Liver (tissue), 9 donors: ENCODE data around the gene GFPT2. TPM values are rescaled to one million over a fixed set of nuclear protein-coding genes. Genes with fewer than 3 reads are reported as not detected.

Experiments
- DNase-seq: peaks from one replicate; pipeline ENCODE4 v3.0.0-alpha.2; 2017; ENCODE audit warnings: low spot score
- H3K27ac ChIP-seq, 2 donors: one replicate each; pipeline ENCODE4 v1.7.0; 2013; ENCODE audit warnings: inconsistent platforms in 2 of 2, low read length in 2 of 2, control low read depth in 1 of 2, low read depth in 1 of 2, mild to moderate bottlenecking in 1 of 2
- H3K27me3 ChIP-seq, 4 donors: one replicate each; pipeline versions ENCODE4 v1.6.1 to v1.7.0; 2013; ENCODE audit warnings: low read length in 3 of 4, inconsistent platforms in 1 of 4, mild to moderate bottlenecking in 1 of 4, moderate library complexity in 1 of 4; ENCODE audit not compliant: control insufficient read depth in 4 of 4, insufficient read depth in 4 of 4
- H3K36me3 ChIP-seq, 4 donors: one replicate each; pipeline versions ENCODE4 v1.6.1 to v1.7.0; 2013; ENCODE audit warnings: low read length in 3 of 4, mild to moderate bottlenecking in 3 of 4, low read depth in 1 of 4, moderate library complexity in 1 of 4; ENCODE audit not compliant: control insufficient read depth in 4 of 4, insufficient read depth in 3 of 4
- H3K4me1 ChIP-seq, 4 donors: one replicate each; pipeline versions ENCODE4 v1.6.1 to v1.7.0; 2013; ENCODE audit warnings: low read length in 3 of 4, mild to moderate bottlenecking in 3 of 4, moderate library complexity in 1 of 4; ENCODE audit not compliant: control insufficient read depth in 4 of 4, insufficient read depth in 4 of 4
- H3K4me3 ChIP-seq, 3 donors: one replicate each; pipeline versions ENCODE4 v1.6.1 to v1.7.0; 2013; ENCODE audit warnings: low read length in 3 of 3, control low read depth in 1 of 3, low read depth in 1 of 3, mild to moderate bottlenecking in 1 of 3
- H3K9ac ChIP-seq, 2 donors: one replicate each; pipeline ENCODE4 v1.7.0; 2013; ENCODE audit warnings: low read length in 2 of 2, mild to moderate bottlenecking in 2 of 2, moderate library complexity in 2 of 2, control low read depth in 1 of 2, low read depth in 1 of 2
- H3K9me3 ChIP-seq, 4 donors: one replicate each; pipeline versions ENCODE4 v1.6.1 to v1.7.0; 2013; ENCODE audit warnings: low read length in 3 of 4; ENCODE audit not compliant: control insufficient read depth in 4 of 4
- EGR1 ChIP-seq, 2 donors: IDR thresholded peaks; 2 replicates each; pipeline ENCODE4 v1.6.1; 2016 to 2018; ENCODE audit warnings: antibody characterized with exemption in 2 of 2, low read depth in 2 of 2
- FOXA1 ChIP-seq: IDR thresholded peaks from 2 replicates; pipeline ENCODE4 v1.6.1; 2016; ENCODE audit warnings: antibody characterized with exemption
- FOXA2 ChIP-seq: IDR thresholded peaks from 2 replicates; pipeline ENCODE4 v1.6.1; 2016; ENCODE audit warnings: antibody characterized with exemption
- HNF4A ChIP-seq, 2 donors: conservative IDR thresholded peaks; 2 replicates each; pipeline ENCODE4 v1.6.1; 2016; ENCODE audit warnings: antibody characterized with exemption in 2 of 2, mild to moderate bottlenecking in 2 of 2
- JUND ChIP-seq, 2 donors: IDR thresholded peaks; 2 replicates each; pipeline ENCODE4 v1.6.1; 2016; ENCODE audit warnings: antibody characterized with exemption in 2 of 2
- NR2F2 ChIP-seq: IDR thresholded peaks from 2 replicates; pipeline ENCODE4 v1.6.1; 2016; ENCODE audit warnings: antibody characterized with exemption
- RAD21 ChIP-seq, 2 donors: IDR thresholded peaks; 2 replicates each; pipeline ENCODE4 v1.6.1; 2016; ENCODE audit warnings: antibody characterized with exemption in 2 of 2, mild to moderate bottlenecking in 2 of 2
- RXRA ChIP-seq, 2 donors: IDR thresholded peaks; 2 replicates each; pipeline ENCODE4 v1.6.1; 2017 to 2018; ENCODE audit warnings: antibody characterized with exemption in 2 of 2, mild to moderate bottlenecking in 1 of 2
- TAF1 ChIP-seq: conservative IDR thresholded peaks from 2 replicates; pipeline ENCODE4 v1.6.1; 2016; ENCODE audit warnings: antibody characterized with exemption, mild to moderate bottlenecking
- YY1 ChIP-seq: IDR thresholded peaks from 2 replicates; pipeline ENCODE4 v1.6.1; 2016; ENCODE audit warnings: antibody characterized with exemption, mild to moderate bottlenecking
- WGBS: extraction: QIAGEN DNeasy Blood & Tissue Kit; methylation state at CpG from one replicate; pipeline ENCODE4 v1.1.7; 2013; 5-methylcytosine and 5-hydroxymethylcytosine counted together
- polyA plus RNA-seq, 2 donors: library from polyadenylated mRNA; stranded (reverse) in 1 of 2; unstranded in 1 of 2; fragments of 200-250 nt in 1 of 2; fragments of >200 nt in 1 of 2; fragmentation: Nextera tagmentation in 1 of 2; extraction: Ambion mirVana in 1 of 2; gene quantifications; one replicate each; pipeline versions ENCODE4 v1.2.1 to v1.2.3, GENCODE V29; 2013 to 2015
- total RNA-seq, 2 donors: library from RNA; depleted of rRNA; stranded (reverse); fragments of >200 nt; gene quantifications; one replicate each; pipeline ENCODE4 v1.2.3, GENCODE V29; 2014
- TF ChIP-seq, protein P1 (sequence below): fragments of 150-350 bp; IDR thresholded peaks from 2 replicates; pipeline ENCODE4 v1.5.1; 2017; ENCODE audit warnings: improper control_type of control experiment, low read depth, low read length; ENCODE audit not compliant: missing input control
- TF ChIP-seq, protein P2 (sequence below): IDR thresholded peaks from 2 replicates; pipeline ENCODE4 v1.6.1; 2016; ENCODE audit warnings: antibody characterized with exemption
- TF ChIP-seq, protein P3 (sequence below): IDR thresholded peaks from 2 replicates; pipeline ENCODE4 v1.6.1; 2016; ENCODE audit warnings: antibody characterized with exemption
- TF ChIP-seq, protein P4 (sequence below): IDR thresholded peaks from 2 replicates; pipeline ENCODE4 v1.6.1; 2016; ENCODE audit warnings: antibody characterized with exemption, mild to moderate bottlenecking
- donor health status: healthy.
- donor health status: healthy.
- donor health status: healthy.
- donor health status: healthy.
- donor health status: healthy.

GFPT2 gene
- total and polyA plus RNA-seq, 4 donors = 0.32 to 1.8 (median 0.54) TPM

DNA sequence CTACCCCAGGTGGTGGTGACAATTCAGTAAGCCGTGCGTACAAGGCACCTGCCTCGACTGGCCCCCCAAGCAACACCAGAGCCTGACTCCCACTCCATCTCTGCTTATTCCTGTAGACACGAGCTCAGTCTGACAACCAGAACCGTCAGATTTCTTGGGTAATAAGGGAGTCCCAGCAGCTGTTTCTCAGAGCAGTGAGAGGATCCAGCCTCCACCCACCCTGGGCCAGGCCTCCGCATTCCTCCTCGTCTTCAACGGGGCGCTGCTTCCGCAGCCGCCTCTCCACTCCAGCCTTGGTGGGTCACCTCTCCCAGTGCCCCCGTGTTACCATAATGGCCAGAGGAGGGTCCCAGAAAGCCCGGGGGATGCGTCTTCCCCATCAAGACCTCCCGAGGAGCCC is 27.7 kb upstream of the GFPT2 start (continued):
- TF ChIP-seq, protein P1, sequence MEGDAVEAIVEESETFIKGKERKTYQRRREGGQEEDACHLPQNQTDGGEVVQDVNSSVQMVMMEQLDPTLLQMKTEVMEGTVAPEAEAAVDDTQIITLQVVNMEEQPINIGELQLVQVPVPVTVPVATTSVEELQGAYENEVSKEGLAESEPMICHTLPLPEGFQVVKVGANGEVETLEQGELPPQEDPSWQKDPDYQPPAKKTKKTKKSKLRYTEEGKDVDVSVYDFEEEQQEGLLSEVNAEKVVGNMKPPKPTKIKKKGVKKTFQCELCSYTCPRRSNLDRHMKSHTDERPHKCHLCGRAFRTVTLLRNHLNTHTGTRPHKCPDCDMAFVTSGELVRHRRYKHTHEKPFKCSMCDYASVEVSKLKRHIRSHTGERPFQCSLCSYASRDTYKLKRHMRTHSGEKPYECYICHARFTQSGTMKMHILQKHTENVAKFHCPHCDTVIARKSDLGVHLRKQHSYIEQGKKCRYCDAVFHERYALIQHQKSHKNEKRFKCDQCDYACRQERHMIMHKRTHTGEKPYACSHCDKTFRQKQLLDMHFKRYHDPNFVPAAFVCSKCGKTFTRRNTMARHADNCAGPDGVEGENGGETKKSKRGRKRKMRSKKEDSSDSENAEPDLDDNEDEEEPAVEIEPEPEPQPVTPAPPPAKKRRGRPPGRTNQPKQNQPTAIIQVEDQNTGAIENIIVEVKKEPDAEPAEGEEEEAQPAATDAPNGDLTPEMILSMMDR = no peak
- TF ChIP-seq JUND (IDR thresholded peaks at IDR 0.05) (no peak), FOXA2 (no peak), EGR1 (IDR thresholded peaks at IDR 0.05; ENCODE audit: low read depth in 2 of 2) (no peak), YY1 (no peak), RXRA (IDR thresholded peaks at IDR 0.05) (no peak), RAD21 (IDR thresholded peaks at IDR 0.05) (no peak), HNF4A (conservative IDR thresholded peaks at IDR 0.05) (no peak), TAF1 (no peak)
- TF ChIP-seq, protein P2, sequence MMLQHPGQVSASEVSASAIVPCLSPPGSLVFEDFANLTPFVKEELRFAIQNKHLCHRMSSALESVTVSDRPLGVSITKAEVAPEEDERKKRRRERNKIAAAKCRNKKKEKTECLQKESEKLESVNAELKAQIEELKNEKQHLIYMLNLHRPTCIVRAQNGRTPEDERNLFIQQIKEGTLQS = no peak

DNA sequence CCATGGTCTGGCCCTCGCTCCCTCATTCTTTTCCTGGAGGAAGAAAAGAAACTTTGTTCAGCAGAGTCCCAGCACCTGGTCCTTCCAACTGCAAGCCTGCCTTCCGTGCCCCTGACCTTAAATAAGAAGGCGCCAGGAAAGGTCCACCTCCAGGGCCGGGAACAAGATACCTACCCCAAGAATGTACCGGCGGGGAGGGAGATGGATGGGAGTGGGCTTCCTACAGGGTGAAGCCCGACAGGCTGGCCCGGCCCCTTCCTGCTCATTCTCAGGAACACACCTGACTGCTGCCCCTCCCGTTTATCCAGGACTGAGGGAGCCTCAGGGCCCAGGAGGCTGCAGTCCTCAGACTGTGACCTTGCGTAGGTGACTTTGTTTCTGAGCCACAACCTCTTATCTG is 27.3 kb upstream of the GFPT2 start:
- Histone ChIP-seq H3K9ac (no peak overlapping the region), H3K9me3 (no peaks in the 10 kb centered on the region), H3K4me3 (no peak overlapping the region), H3K27ac (no peak overlapping the region), H3K4me1 (no peaks in the 10 kb centered on the region), H3K27me3 (no peaks in the 10 kb centered on the region), H3K36me3 (no peaks in the 10 kb centered on the region)
- WGBS = 83% methylated on average over 10 of the region's 10 CpGs
- TF ChIP-seq, protein P3, sequence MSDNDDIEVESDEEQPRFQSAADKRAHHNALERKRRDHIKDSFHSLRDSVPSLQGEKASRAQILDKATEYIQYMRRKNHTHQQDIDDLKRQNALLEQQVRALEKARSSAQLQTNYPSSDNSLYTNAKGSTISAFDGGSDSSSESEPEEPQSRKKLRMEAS = no peak
- no peak for TF ChIP-seq YY1
- TF ChIP-seq FOXA1 = no peak
- TF ChIP-seq, protein P1 = no peak
- no peak for TF ChIP-seq NR2F2
- TF ChIP-seq, protein P4, sequence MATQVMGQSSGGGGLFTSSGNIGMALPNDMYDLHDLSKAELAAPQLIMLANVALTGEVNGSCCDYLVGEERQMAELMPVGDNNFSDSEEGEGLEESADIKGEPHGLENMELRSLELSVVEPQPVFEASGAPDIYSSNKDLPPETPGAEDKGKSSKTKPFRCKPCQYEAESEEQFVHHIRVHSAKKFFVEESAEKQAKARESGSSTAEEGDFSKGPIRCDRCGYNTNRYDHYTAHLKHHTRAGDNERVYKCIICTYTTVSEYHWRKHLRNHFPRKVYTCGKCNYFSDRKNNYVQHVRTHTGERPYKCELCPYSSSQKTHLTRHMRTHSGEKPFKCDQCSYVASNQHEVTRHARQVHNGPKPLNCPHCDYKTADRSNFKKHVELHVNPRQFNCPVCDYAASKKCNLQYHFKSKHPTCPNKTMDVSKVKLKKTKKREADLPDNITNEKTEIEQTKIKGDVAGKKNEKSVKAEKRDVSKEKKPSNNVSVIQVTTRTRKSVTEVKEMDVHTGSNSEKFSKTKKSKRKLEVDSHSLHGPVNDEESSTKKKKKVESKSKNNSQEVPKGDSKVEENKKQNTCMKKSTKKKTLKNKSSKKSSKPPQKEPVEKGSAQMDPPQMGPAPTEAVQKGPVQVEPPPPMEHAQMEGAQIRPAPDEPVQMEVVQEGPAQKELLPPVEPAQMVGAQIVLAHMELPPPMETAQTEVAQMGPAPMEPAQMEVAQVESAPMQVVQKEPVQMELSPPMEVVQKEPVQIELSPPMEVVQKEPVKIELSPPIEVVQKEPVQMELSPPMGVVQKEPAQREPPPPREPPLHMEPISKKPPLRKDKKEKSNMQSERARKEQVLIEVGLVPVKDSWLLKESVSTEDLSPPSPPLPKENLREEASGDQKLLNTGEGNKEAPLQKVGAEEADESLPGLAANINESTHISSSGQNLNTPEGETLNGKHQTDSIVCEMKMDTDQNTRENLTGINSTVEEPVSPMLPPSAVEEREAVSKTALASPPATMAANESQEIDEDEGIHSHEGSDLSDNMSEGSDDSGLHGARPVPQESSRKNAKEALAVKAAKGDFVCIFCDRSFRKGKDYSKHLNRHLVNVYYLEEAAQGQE = no peak
- no peak for TF ChIP-seq JUND (IDR thresholded peaks at IDR 0.05)
- no peak for DNase-seq
